Measurements from ENCODE around the gene IDI2. TPM values are rescaled to one million over a fixed set of nuclear protein-coding genes. Genes with fewer than 3 reads are reported as not detected.

IDI2 gene
- total and polyA plus RNA-seq, 2 of the 13 experiments (the other 11 are each of a cell fraction or from before 2014, with no cell fraction given), result not detected

GRCh38 chr10:988667-989545, 36.8 kb downstream of the IDI2 start (continued):
- TF ChIP-seq DMAP1 (CRISPR knock-in tag; IDR thresholded peaks at IDR 0.05), result peak; percentile 69; the same call in 1 of the 2 replicates
- no peak for TF ChIP-seq FOXA1 (IDR thresholded peaks at IDR 0.05)
- no peak for TF ChIP-seq FOXA1 (CRISPR knock-in tag; IDR thresholded peaks at IDR 0.05)
- peak; percentile 18; the same call in 1 of the 2 replicates for TF ChIP-seq ZNF790 (CRISPR knock-in tag; IDR thresholded peaks at IDR 0.05; ENCODE audit: borderline replicate concordance)
- TF ChIP-seq YEATS4 (CRISPR knock-in tag; IDR thresholded peaks at IDR 0.05; ENCODE audit: borderline replicate concordance), result peak; percentile 5; the same call in 1 of the 2 replicates
- peak; percentile 34 for TF ChIP-seq RBM39 (IDR thresholded peaks at IDR 0.05; ENCODE audit: low read depth, low read length, poor library complexity, severe bottlenecking)
- peak; percentile 1; the same call in 1 of the 2 replicates for TF ChIP-seq MAF1 (CRISPR knock-in tag; IDR thresholded peaks at IDR 0.05; ENCODE audit: borderline replicate concordance)
- no peak for TF ChIP-seq TCF7L2 (IDR thresholded peaks at IDR 0.05; ENCODE audit: low read depth, low read length)
- TF ChIP-seq SUZ12 (IDR thresholded peaks at IDR 0.05; ENCODE audit: low read depth, low read length), result no peak
- TF ChIP-seq PRMT3 (CRISPR knock-in tag; IDR thresholded peaks at IDR 0.05; ENCODE audit: borderline replicate concordance, low read depth), result no peak
- no peak for TF ChIP-seq ATRX (CRISPR knock-in tag; IDR thresholded peaks at IDR 0.05; ENCODE audit: borderline replicate concordance)
- no peak for TF ChIP-seq POLR2AphosphoS5 (IDR thresholded peaks at IDR 0.05; ENCODE audit: low read depth, low read length)
- 0 out of 2 replicates have a peak, but pooled peaks have one; percentile 0 for TF ChIP-seq SNAI1 (CRISPR knock-in tag; IDR thresholded peaks at IDR 0.05; ENCODE audit: borderline replicate concordance)
- TF ChIP-seq HNF1B (CRISPR knock-in tag; IDR thresholded peaks at IDR 0.05), result 0 out of 2 replicates have a peak, but pooled peaks have one; percentile 5
- 0 out of 2 replicates have a peak, but pooled peaks have one; percentile 6 for TF ChIP-seq ZNF350 (CRISPR knock-in tag; IDR thresholded peaks at IDR 0.05; ENCODE audit: borderline replicate concordance, low read depth)
- TF ChIP-seq AKAP8 (CRISPR knock-in tag; IDR thresholded peaks at IDR 0.05), result 0 out of 2 replicates have a peak, but pooled peaks have one; percentile 35
- 0 out of 2 replicates have a peak, but pooled peaks have one; percentile 33 for TF ChIP-seq ZFP41 (CRISPR knock-in tag; IDR thresholded peaks at IDR 0.05; ENCODE audit: borderline replicate concordance)
- TF ChIP-seq ZFX (CRISPR knock-in tag; IDR thresholded peaks at IDR 0.05; ENCODE audit: low read depth), result no peak
- 0 out of 2 replicates have a peak, but pooled peaks have one; percentile 35 for TF ChIP-seq PHF21A (CRISPR knock-in tag; IDR thresholded peaks at IDR 0.05)
- no peak for TF ChIP-seq FOXC1 (CRISPR knock-in tag; IDR thresholded peaks at IDR 0.05; ENCODE audit: borderline replicate concordance)
- peak; percentile 2; the same call in 1 of the 2 replicates for TF ChIP-seq ZBED4 (CRISPR knock-in tag; IDR thresholded peaks at IDR 0.05; ENCODE audit: borderline replicate concordance)
- peak; percentile 78; the same call in 1 of the 2 replicates for TF ChIP-seq ZNF709 (CRISPR knock-in tag; IDR thresholded peaks at IDR 0.05)
- no peak for TF ChIP-seq ZNF468 (CRISPR knock-in tag; IDR thresholded peaks at IDR 0.05)
